ENCODE data around the gene TENT5C. TPM values are rescaled to one million over a fixed set of nuclear protein-coding genes. Genes with fewer than 3 reads are reported as not detected.
A peak's percentile ranks its signal among the peaks of the same experiment; 100 is the strongest.

The TENT5C gene
- total RNA-seq, 4 donors from 2014 or later, result 2.7 to 5.0 (median 3.4) TPM

- no peaks in the 10 kb centered on the region for H3K27me3 ChIP-seq
Measured at GRCh38 chr1:117634631-117635030, 28.8 kb downstream of the TENT5C start.

DNA sequence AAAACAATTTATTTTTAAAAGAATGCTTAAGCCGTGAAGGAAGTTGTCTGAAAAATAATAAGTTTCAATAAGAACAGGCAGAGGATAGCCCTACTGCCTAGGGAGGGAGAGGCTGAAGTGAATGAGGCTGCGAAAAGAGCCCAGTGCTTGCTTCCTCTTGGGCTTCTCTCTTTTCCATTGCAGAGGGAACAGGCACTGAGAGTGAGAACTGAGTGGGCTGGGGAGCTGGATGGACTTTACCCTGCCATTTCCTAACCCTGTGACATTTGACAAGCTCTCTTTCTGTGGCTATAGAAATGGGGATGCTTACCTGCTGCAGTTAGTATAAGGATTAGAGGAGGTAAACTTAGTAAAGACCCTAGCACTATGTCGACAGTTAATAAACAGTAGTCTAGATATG lies 30.0 kb downstream of the TENT5C start:
- TF ChIP-seq POLR2AphosphoS5 (IDR thresholded peaks at IDR 0.05) (no peak), EP300 (IDR thresholded peaks at IDR 0.05) (no peak), POLR2A (IDR thresholded peaks at IDR 0.05) (no peak)
- TF ChIP-seq, protein P1, sequence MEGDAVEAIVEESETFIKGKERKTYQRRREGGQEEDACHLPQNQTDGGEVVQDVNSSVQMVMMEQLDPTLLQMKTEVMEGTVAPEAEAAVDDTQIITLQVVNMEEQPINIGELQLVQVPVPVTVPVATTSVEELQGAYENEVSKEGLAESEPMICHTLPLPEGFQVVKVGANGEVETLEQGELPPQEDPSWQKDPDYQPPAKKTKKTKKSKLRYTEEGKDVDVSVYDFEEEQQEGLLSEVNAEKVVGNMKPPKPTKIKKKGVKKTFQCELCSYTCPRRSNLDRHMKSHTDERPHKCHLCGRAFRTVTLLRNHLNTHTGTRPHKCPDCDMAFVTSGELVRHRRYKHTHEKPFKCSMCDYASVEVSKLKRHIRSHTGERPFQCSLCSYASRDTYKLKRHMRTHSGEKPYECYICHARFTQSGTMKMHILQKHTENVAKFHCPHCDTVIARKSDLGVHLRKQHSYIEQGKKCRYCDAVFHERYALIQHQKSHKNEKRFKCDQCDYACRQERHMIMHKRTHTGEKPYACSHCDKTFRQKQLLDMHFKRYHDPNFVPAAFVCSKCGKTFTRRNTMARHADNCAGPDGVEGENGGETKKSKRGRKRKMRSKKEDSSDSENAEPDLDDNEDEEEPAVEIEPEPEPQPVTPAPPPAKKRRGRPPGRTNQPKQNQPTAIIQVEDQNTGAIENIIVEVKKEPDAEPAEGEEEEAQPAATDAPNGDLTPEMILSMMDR (IDR thresholded peaks at IDR 0.05), result no peak
- 99% methylated on average over 3 of the region's 3 CpGs for WGBS
- Histone ChIP-seq H3K27ac (no peak overlapping the region), H3K4me1 (no peaks in the 10 kb centered on the region), H3K36me3 (no peaks in the 10 kb centered on the region), H3K27me3 (no peaks in the 10 kb centered on the region), H3K4me3 (no peak overlapping the region), H3K9me3 (no peaks in the 10 kb centered on the region)
- no peak for DNase-seq (ENCODE audit: low spot score in 2 of 2)

More at GRCh38 chr1:117634631-117635030, 28.8 kb downstream of the TENT5C start:
- H3K27ac ChIP-seq, result no peak overlapping the region
- no peak overlapping the region for H3K4me3 ChIP-seq
- H3K9me3 ChIP-seq, result no peaks in the 10 kb centered on the region
- H3K4me1 ChIP-seq, result no peaks in the 10 kb centered on the region
- WGBS, result 91% methylated on average over 3 of the region's 3 CpGs
- TF ChIP-seq POLR2AphosphoS5 (IDR thresholded peaks at IDR 0.05) (no peak), EP300 (IDR thresholded peaks at IDR 0.05) (no peak), POLR2A (IDR thresholded peaks at IDR 0.05) (no peak)
- TF ChIP-seq, protein P1 (IDR thresholded peaks at IDR 0.05), result no peak
- DNase-seq (ENCODE audit: low spot score in 2 of 2), result peak in 1 of 2 donors; percentile 29
- H3K36me3 ChIP-seq, result no peaks in the 10 kb centered on the region

DNA sequence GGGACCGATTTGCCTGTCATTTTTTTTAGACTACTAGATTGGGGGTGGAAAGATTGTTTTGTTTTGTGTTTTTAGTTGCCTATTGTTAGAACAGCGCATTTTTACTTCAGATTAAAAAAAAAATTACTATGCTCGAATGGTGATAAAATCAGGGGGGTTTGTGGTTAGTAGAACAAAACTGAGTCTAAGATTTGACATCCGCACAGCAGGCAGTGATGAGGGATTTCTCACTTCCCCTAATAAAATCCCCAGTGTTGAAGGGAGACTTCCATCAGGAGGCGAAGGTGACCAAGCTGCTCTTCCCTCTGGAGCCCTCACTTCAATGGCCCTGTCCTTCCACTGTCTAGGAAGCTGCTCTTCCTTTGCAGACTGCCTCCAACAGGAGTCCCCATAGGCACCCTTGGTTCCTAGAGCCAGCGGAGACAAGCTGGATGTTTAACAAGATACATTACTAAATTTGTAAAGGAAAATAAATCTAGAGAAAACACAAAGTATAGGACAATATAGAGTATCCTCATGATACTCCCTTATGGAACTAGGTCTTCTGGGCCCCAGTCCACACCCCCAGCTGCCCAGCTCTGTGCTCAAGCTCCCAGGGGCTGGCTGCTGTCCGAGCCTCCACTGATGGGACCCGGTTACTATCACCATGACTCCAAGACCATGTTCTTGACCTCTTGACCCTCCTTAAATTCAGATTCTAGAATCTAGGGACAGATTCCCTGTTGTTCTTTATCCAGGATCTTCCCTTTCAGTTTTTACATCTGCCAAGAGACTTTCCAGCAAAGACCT lies 31.0 kb downstream of the TENT5C start:
- no peaks in the 10 kb centered on the region for H3K36me3 ChIP-seq
- WGBS, result 86% methylated on average over 8 of the region's 8 CpGs

GRCh38 chr1:117638141-117638540 lies 32.3 kb downstream of the TENT5C start:
- WGBS, result 0% methylated on average over 1 of the region's 1 CpG
- H3K27ac ChIP-seq, result no peak overlapping the region
- TF ChIP-seq, protein P1 (IDR thresholded peaks at IDR 0.05), result no peak
- TF ChIP-seq POLR2AphosphoS5 (IDR thresholded peaks at IDR 0.05), result no peak
- no peak for TF ChIP-seq POLR2A (IDR thresholded peaks at IDR 0.05)
- TF ChIP-seq EP300 (IDR thresholded peaks at IDR 0.05), result no peak
- peak in 1 of 2 donors; percentile 32 for DNase-seq (ENCODE audit: low spot score in 2 of 2)
- no peaks in the 10 kb centered on the region for H3K9me3 ChIP-seq
- no peaks in the 10 kb centered on the region for H3K4me1 ChIP-seq
- H3K36me3 ChIP-seq, result no peaks in the 10 kb centered on the region
- H3K27me3 ChIP-seq, result no peaks in the 10 kb centered on the region
- no peak overlapping the region for H3K4me3 ChIP-seq

More for the DNA sequence above, 31.0 kb downstream of the TENT5C start:
- Histone ChIP-seq H3K4me3 (no peak overlapping the region), H3K4me1 (no peaks in the 10 kb centered on the region), H3K27me3 (no peaks in the 10 kb centered on the region), H3K27ac (no peak overlapping the region), H3K9me3 (no peaks in the 10 kb centered on the region)
- no peak for TF ChIP-seq POLR2AphosphoS5 (IDR thresholded peaks at IDR 0.05)
- no peak for TF ChIP-seq EP300 (IDR thresholded peaks at IDR 0.05)
- TF ChIP-seq, protein P1 (IDR thresholded peaks at IDR 0.05), result no peak
- no peak for TF ChIP-seq POLR2A (IDR thresholded peaks at IDR 0.05)
- DNase-seq (ENCODE audit: low spot score in 2 of 2), result peak in 1 of 2 donors; percentile 34

DNA sequence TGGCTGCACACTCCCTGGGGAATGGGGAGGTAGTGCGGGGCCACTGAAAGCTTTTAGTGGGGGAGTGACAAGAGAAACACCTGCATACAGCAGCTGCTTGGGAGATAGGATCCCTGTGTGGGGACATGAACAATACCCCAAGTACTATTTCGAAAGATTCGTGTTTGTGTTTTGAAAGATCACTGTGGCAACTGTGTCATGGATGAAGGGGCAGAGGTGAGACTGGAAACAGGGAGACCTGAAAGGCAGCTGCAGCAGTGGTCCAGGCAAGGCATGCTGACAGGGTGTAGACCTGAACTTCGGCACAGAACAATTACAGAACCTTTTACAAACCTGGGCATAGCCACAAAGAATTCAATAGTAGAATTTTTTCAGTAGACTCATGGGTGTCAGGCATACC lies 32.9 kb downstream of the TENT5C start:
- H3K36me3 ChIP-seq, result no peaks in the 10 kb centered on the region
- WGBS, result 97% methylated on average over 4 of the region's 4 CpGs
- H3K4me1 ChIP-seq, result no peaks in the 10 kb centered on the region
- no peak overlapping the region for H3K4me3 ChIP-seq
- TF ChIP-seq EP300 (IDR thresholded peaks at IDR 0.05), result no peak
- no peak for TF ChIP-seq POLR2AphosphoS5 (IDR thresholded peaks at IDR 0.05)
- TF ChIP-seq POLR2A (IDR thresholded peaks at IDR 0.05), result no peak
- TF ChIP-seq, protein P1 (IDR thresholded peaks at IDR 0.05), result no peak
- peak in 1 of 2 donors; percentile 41 for DNase-seq (ENCODE audit: low spot score in 2 of 2)
- H3K9me3 ChIP-seq, result no peaks in the 10 kb centered on the region
- H3K27me3 ChIP-seq, result no peaks in the 10 kb centered on the region
- no peak overlapping the region for H3K27ac ChIP-seq

All from suprapubic skin (tissue), 4 donors.